ENCODE data around the gene WDR89. TPM values are rescaled to one million over a fixed set of nuclear protein-coding genes. Genes with fewer than 3 reads are reported as not detected.
A peak's percentile ranks its signal among the peaks of the same experiment; 100 is the strongest.

Gene WDR89
- polyA plus RNA-seq, 1 experiment = 2.0 TPM

- Histone ChIP-seq H3K4me3 (ENCODE audit: low read depth, low read length) (no peak overlapping the region), H3K27me3 (ENCODE audit: control insufficient read depth, insufficient read depth, low read length) (no peaks in the 10 kb centered on the region), H3K36me3 (ENCODE audit: control insufficient read depth, insufficient read depth, low read length) (no peaks in the 10 kb centered on the region)
- ChIA-PET CTCF (interaction anchor here (1.0 to 1.1 kb wide), 2 partner anchors 8 to 13 kb away, joined by 3 to 4 read pairs; partner anchors contain the start of gene WDR89), POLR2A (interaction anchor here (0.5 kb wide), 1 partner anchor 9 kb away, joined by 3 read pairs; no protein-coding TSS in a partner anchor)
- no peak for TF ChIP-seq CTCF (IDR thresholded peaks at IDR 0.05; ENCODE audit: insufficient read depth, low read depth, low read length)
- no peak for DNase-seq (ENCODE audit: low read depth)
These were observed 13.3 kb upstream of the WDR89 start for GRCh38 chr14:63654936-63655335.

- no peaks in the 10 kb centered on the region for H3K27me3 ChIP-seq (ENCODE audit: control insufficient read depth, insufficient read depth, low read length)
- ChIA-PET CTCF (interaction anchor here (0.6 to 1.1 kb wide), 3 partner anchors 8 to 20 kb away, joined by 3 to 4 read pairs (median 3); partner anchors contain the start of gene WDR89), POLR2A (interaction anchor here (0.5 kb wide), 1 partner anchor 8 kb away, joined by 3 read pairs; no protein-coding TSS in a partner anchor)
- no peak for TF ChIP-seq CTCF (IDR thresholded peaks at IDR 0.05; ENCODE audit: insufficient read depth, low read depth, low read length)
- peak; percentile 73 for DNase-seq (ENCODE audit: low read depth)
- no peaks in the 10 kb centered on the region for H3K36me3 ChIP-seq (ENCODE audit: control insufficient read depth, insufficient read depth, low read length)
- H3K4me3 ChIP-seq (ENCODE audit: low read depth, low read length) = no peak overlapping the region
These were observed 12.7 kb upstream of the WDR89 start for GRCh38 chr14:63654346-63654745.

GRCh38 chr14:63652406-63652805, 10.7 kb upstream of the WDR89 start:
- Histone ChIP-seq H3K36me3 (ENCODE audit: control insufficient read depth, insufficient read depth, low read length) (no peaks in the 10 kb centered on the region), H3K4me3 (ENCODE audit: low read depth, low read length) (no peak overlapping the region), H3K27me3 (ENCODE audit: control insufficient read depth, insufficient read depth, low read length) (no peaks in the 10 kb centered on the region)
- CTCF ChIA-PET = interaction anchor here (0.7 to 1.2 kb wide), 2 partner anchors 10 to 824 kb away, joined by 3 to 4 read pairs; partner anchors contain the start of gene WDR89
- no peak for DNase-seq (ENCODE audit: low read depth)
- POLR2A ChIA-PET = interaction anchor here (0.6 kb wide), 1 partner anchor 1853 kb away, joined by 5 read pairs; no protein-coding TSS in a partner anchor
- TF ChIP-seq CTCF (IDR thresholded peaks at IDR 0.05; ENCODE audit: insufficient read depth, low read depth, low read length) = no peak

- ChIA-PET CTCF (interaction anchor here (0.7 to 1.4 kb wide), 2 partner anchors 12 to 77 kb away, joined by 3 to 5 read pairs; no protein-coding TSS in a partner anchor), POLR2A (no interaction called here)
- no peak for DNase-seq (ENCODE audit: low read depth)
- no peaks in the 10 kb centered on the region for H3K27me3 ChIP-seq (ENCODE audit: control insufficient read depth, insufficient read depth, low read length)
- H3K4me3 ChIP-seq (ENCODE audit: low read depth, low read length) = no peak overlapping the region
- H3K36me3 ChIP-seq (ENCODE audit: control insufficient read depth, insufficient read depth, low read length) = no peaks in the 10 kb centered on the region
- no peak for TF ChIP-seq CTCF (IDR thresholded peaks at IDR 0.05; ENCODE audit: insufficient read depth, low read depth, low read length)
These were observed 8.7 kb upstream of the WDR89 start for GRCh38 chr14:63650256-63650952.

- ChIA-PET POLR2A (no interaction called here), CTCF (interaction anchor here (0.7 kb wide), 1 partner anchor 377 kb away, joined by 3 read pairs; no protein-coding TSS in a partner anchor)
- Histone ChIP-seq H3K27me3 (ENCODE audit: control insufficient read depth, insufficient read depth, low read length) (no peaks in the 10 kb centered on the region), H3K4me3 (ENCODE audit: low read depth, low read length) (no peak overlapping the region), H3K36me3 (ENCODE audit: control insufficient read depth, insufficient read depth, low read length) (no peaks in the 10 kb centered on the region)
- no peak for DNase-seq (ENCODE audit: low read depth)
- no peak for TF ChIP-seq CTCF (IDR thresholded peaks at IDR 0.05; ENCODE audit: insufficient read depth, low read depth, low read length)
These were observed 6.2 kb upstream of the WDR89 start for GRCh38 chr14:63647696-63648410.

Data from BJ (cell line).